Left lung (tissue), 10 donors: ENCODE measurements around the gene ZBTB38. TPM values are rescaled to one million over a fixed set of nuclear protein-coding genes. Genes with fewer than 3 reads are reported as not detected.
A peak's percentile ranks its signal among the peaks of the same experiment; 100 is the strongest.

Experiments used
- ATAC-seq: fragments of 200-7000 bp; cut with Tn5 transposase; one replicate; pipeline ENCODE4 v1.9.1; 2020; ENCODE audit warnings: moderate library complexity
- DNase-seq, 4 donors: peaks; one replicate each; pipeline ENCODE4 v3.0.0-alpha.2; 2013 to 2020
- H3K27ac ChIP-seq, 2 donors: fragments of 200-600 bp; sonication (generic) in 1 of 2; one replicate each; pipeline versions ENCODE4 v1.5.0 to v1.8.0; 2020 to 2021
- H3K27me3 ChIP-seq, 2 donors: fragments of 200-600 bp; sonication (generic) in 1 of 2; one replicate each; pipeline versions ENCODE4 v1.5.0 to v1.8.0; 2020 to 2021
- H3K36me3 ChIP-seq, 2 donors: fragments of 200-600 bp; sonication (generic) in 1 of 2; one replicate each; pipeline versions ENCODE4 v1.5.0 to v1.8.0; 2020 to 2021
- H3K4me1 ChIP-seq, 2 donors: fragments of 200-600 bp; one replicate each; pipeline ENCODE4 v1.8.0; 2021
- H3K4me3 ChIP-seq, 2 donors: fragments of 200-600 bp; sonication (generic) in 1 of 2; one replicate each; pipeline versions ENCODE4 v1.5.0 to v1.8.0; 2020 to 2021; ENCODE audit warnings: mild to moderate bottlenecking in 1 of 2
- H3K9me3 ChIP-seq, 2 donors: fragments of 200-600 bp; sonication (generic) in 1 of 2; one replicate each; pipeline versions ENCODE4 v1.5.0 to v1.8.0; 2020 to 2021
- intact Hi-C, 2 donors: fragments of 100-400 bp; cut with DNase I; formaldehyde crosslinking; loops; one replicate each; pipeline versions ENCODE4 v1.11.2 to v1.14.2; 2022
- polyA plus RNA-seq, 6 donors: library from polyadenylated mRNA; unstranded; fragments of 120-200 nt; gene quantifications; one replicate each; pipeline ENCODE4 v1.2.1, GENCODE V29; 2013; ENCODE audit not compliant: insufficient read length in 6 of 6
- total RNA-seq, 2 donors: library from RNA; stranded (reverse); fragmentation: NEBNext Ultra II Directional; extraction: Animal tissue kit (Norgen Biotek cat#: 25700); gene quantifications; one replicate each; pipeline ENCODE4 v1.2.1, GENCODE V29; 2021
- TF ChIP-seq, protein P1 (sequence below), 2 donors: fragments of 200-600 bp; sonication (generic) in 1 of 2; IDR thresholded peaks; one replicate each; pipeline versions ENCODE4 v1.5.0 to v1.8.0; 2021; ENCODE audit warnings: antibody characterized with exemption in 2 of 2
- donor health status: DM: no; HTN: yes; CAD: no.
- donor health status: DM: no; HTN: no; CAD: no.

The ZBTB38 gene
- total and polyA plus RNA-seq, 8 donors: 71.7 to 91.4 (median 82.6) TPM

- Histone ChIP-seq H3K27ac (peak overlapping the region; percentile 51 to 79), H3K4me3 (peak overlapping the region; percentile 14 to 17), H3K4me1 (peaks cover 4 to 7% of the 10 kb centered on the region in 2 donors), H3K9me3 (no peaks in the 10 kb centered on the region), H3K27me3 (no peaks in the 10 kb centered on the region), H3K36me3 (peaks cover 0 to 14% of the 10 kb centered on the region in 2 donors)
- TF ChIP-seq, protein P1, sequence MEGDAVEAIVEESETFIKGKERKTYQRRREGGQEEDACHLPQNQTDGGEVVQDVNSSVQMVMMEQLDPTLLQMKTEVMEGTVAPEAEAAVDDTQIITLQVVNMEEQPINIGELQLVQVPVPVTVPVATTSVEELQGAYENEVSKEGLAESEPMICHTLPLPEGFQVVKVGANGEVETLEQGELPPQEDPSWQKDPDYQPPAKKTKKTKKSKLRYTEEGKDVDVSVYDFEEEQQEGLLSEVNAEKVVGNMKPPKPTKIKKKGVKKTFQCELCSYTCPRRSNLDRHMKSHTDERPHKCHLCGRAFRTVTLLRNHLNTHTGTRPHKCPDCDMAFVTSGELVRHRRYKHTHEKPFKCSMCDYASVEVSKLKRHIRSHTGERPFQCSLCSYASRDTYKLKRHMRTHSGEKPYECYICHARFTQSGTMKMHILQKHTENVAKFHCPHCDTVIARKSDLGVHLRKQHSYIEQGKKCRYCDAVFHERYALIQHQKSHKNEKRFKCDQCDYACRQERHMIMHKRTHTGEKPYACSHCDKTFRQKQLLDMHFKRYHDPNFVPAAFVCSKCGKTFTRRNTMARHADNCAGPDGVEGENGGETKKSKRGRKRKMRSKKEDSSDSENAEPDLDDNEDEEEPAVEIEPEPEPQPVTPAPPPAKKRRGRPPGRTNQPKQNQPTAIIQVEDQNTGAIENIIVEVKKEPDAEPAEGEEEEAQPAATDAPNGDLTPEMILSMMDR (IDR thresholded peaks at IDR 0.05): no peak
- DNase-seq (peak in 1 of 4 donors; percentile 79), ATAC-seq (peak; percentile 29)
- intact Hi-C loops: no loop called here
These were observed 17.3 kb downstream of the ZBTB38 start for GRCh38 chr3:141385406-141386125.

DNA sequence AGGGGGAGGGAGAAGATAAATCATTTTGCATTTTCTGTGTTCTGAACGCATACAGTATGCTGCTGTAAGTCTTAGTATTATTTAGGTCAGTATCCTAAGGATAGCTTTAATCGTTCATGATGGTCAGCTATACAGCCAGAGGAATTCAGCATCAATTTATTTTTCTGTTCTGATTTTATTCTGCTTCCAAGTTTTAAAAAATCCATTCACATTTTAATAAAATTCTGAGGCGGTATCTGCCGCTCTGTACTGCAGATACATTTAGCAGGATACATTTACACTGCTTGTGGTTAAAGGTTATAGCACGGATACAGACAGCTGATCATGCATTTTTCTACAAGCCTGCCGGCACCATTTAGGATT lies 17.8 kb downstream of the ZBTB38 start:
- intact Hi-C loops: no loop called here
- Histone ChIP-seq H3K9me3 (no peaks in the 10 kb centered on the region), H3K4me3 (peak overlapping the region; percentile 14 to 17), H3K27ac (peak overlapping the region; percentile 51 to 79), H3K4me1 (peaks cover 4 to 7% of the 10 kb centered on the region in 2 donors), H3K27me3 (no peaks in the 10 kb centered on the region), H3K36me3 (peaks cover 0 to 13% of the 10 kb centered on the region in 2 donors)
- ATAC-seq: peak; percentile 27
- TF ChIP-seq, protein P1 (IDR thresholded peaks at IDR 0.05): no peak
- DNase-seq: no peak

DNA sequence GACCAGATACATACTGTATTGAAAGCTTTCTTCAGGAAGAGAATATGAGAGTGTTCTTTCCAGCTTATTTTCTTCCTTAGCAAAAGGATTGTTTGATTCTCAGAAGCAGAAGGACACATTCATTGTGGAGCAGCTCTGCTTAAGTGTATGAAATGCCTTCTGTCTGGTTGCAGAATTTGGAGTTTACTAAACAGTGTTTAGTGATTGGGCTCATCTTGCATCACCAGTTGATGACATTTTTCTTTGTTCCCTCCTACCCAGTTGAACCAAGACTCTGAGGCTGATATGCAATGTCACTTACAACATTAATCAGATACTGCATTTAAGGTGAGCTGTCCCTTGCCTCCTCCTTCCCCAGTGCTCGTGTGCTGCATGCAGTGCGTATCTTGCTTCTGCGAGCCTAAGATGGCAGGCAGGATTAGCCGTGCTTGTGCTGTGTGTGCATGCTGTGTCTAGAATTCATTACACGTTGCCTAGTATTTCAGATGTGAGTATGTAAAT lies 18.4 kb downstream of the ZBTB38 start:
- Histone ChIP-seq H3K27me3 (no peaks in the 10 kb centered on the region), H3K4me3 (peak overlapping the region; percentile 5 to 17), H3K27ac (peak overlapping the region; percentile 51 to 79), H3K9me3 (no peaks in the 10 kb centered on the region), H3K36me3 (peaks cover 0 to 8% of the 10 kb centered on the region in 2 donors), H3K4me1 (peaks cover 4 to 7% of the 10 kb centered on the region in 2 donors)
- intact Hi-C loops: no loop called here
- DNase-seq (no peak), ATAC-seq (peak; percentile 23)
- TF ChIP-seq, protein P1 (IDR thresholded peaks at IDR 0.05): no peak

- peaks cover 7 to 12% of the 10 kb centered on the region in 2 donors for H3K4me1 ChIP-seq
- no peak overlapping the region for H3K4me3 ChIP-seq
- intact Hi-C loops: no loop called here
- no peaks in the 10 kb centered on the region for H3K27me3 ChIP-seq
- ATAC-seq (no peak), DNase-seq (no peak)
- peaks cover 0 to 8% of the 10 kb centered on the region in 2 donors for H3K36me3 ChIP-seq
- no peaks in the 10 kb centered on the region for H3K9me3 ChIP-seq
- H3K27ac ChIP-seq: peak overlapping the region in 1 of 2 donors; percentile 79
- TF ChIP-seq, protein P1 (IDR thresholded peaks at IDR 0.05): no peak
These were observed 19.2 kb downstream of the ZBTB38 start for GRCh38 chr3:141387516-141387915.

DNA sequence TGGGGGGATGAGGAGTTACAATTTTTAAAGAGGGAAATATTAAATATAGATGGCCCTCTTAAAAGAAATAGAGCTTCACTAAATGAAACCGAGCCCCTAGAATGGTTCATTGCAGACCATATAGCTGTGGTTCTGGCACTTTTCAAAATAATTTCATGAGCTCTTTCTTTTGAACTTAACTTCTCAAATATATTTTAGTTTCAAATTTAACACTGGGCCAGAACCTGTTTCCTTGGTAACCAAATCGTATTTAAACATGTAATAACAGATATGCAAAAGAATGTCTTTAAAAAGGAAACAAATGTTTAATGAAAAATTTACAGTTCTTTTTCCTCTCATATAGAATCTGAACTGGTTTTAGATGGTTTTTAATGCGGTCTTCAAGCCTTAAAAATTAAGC lies 20.1 kb downstream of the ZBTB38 start:
- Histone ChIP-seq H3K36me3 (peaks cover 0 to 8% of the 10 kb centered on the region in 2 donors), H3K4me3 (peak overlapping the region in 1 of 2 donors; percentile 2), H3K9me3 (no peaks in the 10 kb centered on the region), H3K27ac (peak overlapping the region; percentile 62 to 79), H3K27me3 (no peaks in the 10 kb centered on the region), H3K4me1 (peaks cover 7 to 12% of the 10 kb centered on the region in 2 donors)
- ATAC-seq: no peak
- TF ChIP-seq, protein P1 (IDR thresholded peaks at IDR 0.05): no peak
- intact Hi-C loops: no loop called here
- no peak for DNase-seq
